HepG2 (cell line): ENCODE results near the gene SLC39A3. TPM values are rescaled to one million over a fixed set of nuclear protein-coding genes. Genes with fewer than 3 reads are reported as not detected.

ENCODE experiments used
- NR2C2 ChIP-seq: sonication (generic); formaldehyde crosslinking; IDR thresholded peaks from 2 replicates; pipeline ENCODE4 v1.4.0; 2020; ENCODE audit warnings: missing genetic modification reagents, mild to moderate bottlenecking, moderate library complexity, borderline replicate concordance
- RNF2 ChIP-seq: fragments of 450-650 bp; conservative IDR thresholded peaks from 2 replicates; pipeline ENCODE4 v1.6.1; 2016; ENCODE audit warnings: low read depth
- SOX6 ChIP-seq, 2 experiments: fragments of 450-650 bp in 1 of 2; sonication (generic) in 1 of 2; formaldehyde crosslinking in 1 of 2; IDR thresholded peaks; 2 replicates each; pipeline versions ENCODE4 v1.4.0 to v1.6.1; 2017 to 2020; ENCODE audit warnings: antibody characterized with exemption in 1 of 2, mild to moderate bottlenecking in 1 of 2, missing genetic modification reagents in 1 of 2
- ZBTB40 ChIP-seq, 2 experiments: fragments of 450-650 bp in 1 of 2; sonication (generic) in 1 of 2; formaldehyde crosslinking in 1 of 2; IDR thresholded peaks; 2 replicates each; pipeline versions ENCODE4 v1.6.1 to v1.8.0; 2016 to 2022; ENCODE audit warnings: antibody characterized with exemption in 1 of 2, mild to moderate bottlenecking in 1 of 2, missing genetic modification reagents in 1 of 2
- ZNF12 ChIP-seq: sonication (generic); formaldehyde crosslinking; IDR thresholded peaks from 2 replicates; pipeline ENCODE4 v1.5.0; 2020; ENCODE audit warnings: missing genetic modification reagents
- ZNF205 ChIP-seq: IDR thresholded peaks from 2 replicates; pipeline ENCODE4 v1.6.1; 2018; ENCODE audit warnings: missing biosample characterization, missing genetic modification reagents
- ZNF292 ChIP-seq: sonication (generic); formaldehyde crosslinking; IDR thresholded peaks from 2 replicates; pipeline ENCODE4 v1.8.1; 2022; ENCODE audit warnings: mild to moderate bottlenecking, low read depth, missing genetic modification reagents, borderline replicate concordance
- ZNF724P ChIP-seq: sonication (generic); formaldehyde crosslinking; IDR thresholded peaks from 2 replicates; pipeline ENCODE4 v1.8.0; 2022; ENCODE audit warnings: missing genetic modification reagents, borderline replicate concordance
- polyA plus RNA-seq, 8 experiments: library from polyadenylated mRNA; depleted of rRNA in 3 of 8; stranded (reverse) in 7 of 8; unstranded in 1 of 8; fragments of >200 nt; fragmentation: Illumina TruSeq in 4 of 8; extraction: Trizol in 4 of 8; gene quantifications; 2 replicates each; pipeline versions ENCODE4 v1.2.1 to v1.2.3, GENCODE V29; 2011 to 2016; ENCODE audit warnings: low read depth in 4 of 8, missing spikeins in 1 of 8, mixed read lengths in 1 of 8; ENCODE audit not compliant: insufficient read depth in 1 of 8
- total RNA-seq, 5 experiments: library from RNA; depleted of rRNA; stranded (reverse); fragments of >200 nt; fragmentation: Illumina TruSeq; extraction: Trizol; gene quantifications; 2 replicates each; pipeline ENCODE4 v1.2.3, GENCODE V29; 2016; ENCODE audit warnings: low read depth in 1 of 5
- TF ChIP-seq, protein P1 (sequence below), 2 experiments: sonication (generic) in 1 of 2; formaldehyde crosslinking in 1 of 2; IDR thresholded peaks; 2 replicates each; pipeline versions ENCODE4 v1.6.1 to v1.9.0; 2014 to 2022; ENCODE audit warnings: antibody characterized with exemption in 1 of 2, borderline replicate concordance in 1 of 2, inconsistent platforms in 1 of 2, low read depth in 1 of 2, missing genetic modification reagents in 1 of 2
- TF ChIP-seq, protein P2 (sequence below): sonication (generic); formaldehyde crosslinking; IDR thresholded peaks from 2 replicates; pipeline ENCODE4 v1.5.1; 2020; ENCODE audit warnings: mild to moderate bottlenecking, missing genetic modification reagents, borderline replicate concordance

The SLC39A3 gene
- total and polyA plus RNA-seq, 2 of the 13 experiments (the other 11 are each of a cell fraction or from before 2014, with no cell fraction given): 33.6 to 41.6 TPM

DNA sequence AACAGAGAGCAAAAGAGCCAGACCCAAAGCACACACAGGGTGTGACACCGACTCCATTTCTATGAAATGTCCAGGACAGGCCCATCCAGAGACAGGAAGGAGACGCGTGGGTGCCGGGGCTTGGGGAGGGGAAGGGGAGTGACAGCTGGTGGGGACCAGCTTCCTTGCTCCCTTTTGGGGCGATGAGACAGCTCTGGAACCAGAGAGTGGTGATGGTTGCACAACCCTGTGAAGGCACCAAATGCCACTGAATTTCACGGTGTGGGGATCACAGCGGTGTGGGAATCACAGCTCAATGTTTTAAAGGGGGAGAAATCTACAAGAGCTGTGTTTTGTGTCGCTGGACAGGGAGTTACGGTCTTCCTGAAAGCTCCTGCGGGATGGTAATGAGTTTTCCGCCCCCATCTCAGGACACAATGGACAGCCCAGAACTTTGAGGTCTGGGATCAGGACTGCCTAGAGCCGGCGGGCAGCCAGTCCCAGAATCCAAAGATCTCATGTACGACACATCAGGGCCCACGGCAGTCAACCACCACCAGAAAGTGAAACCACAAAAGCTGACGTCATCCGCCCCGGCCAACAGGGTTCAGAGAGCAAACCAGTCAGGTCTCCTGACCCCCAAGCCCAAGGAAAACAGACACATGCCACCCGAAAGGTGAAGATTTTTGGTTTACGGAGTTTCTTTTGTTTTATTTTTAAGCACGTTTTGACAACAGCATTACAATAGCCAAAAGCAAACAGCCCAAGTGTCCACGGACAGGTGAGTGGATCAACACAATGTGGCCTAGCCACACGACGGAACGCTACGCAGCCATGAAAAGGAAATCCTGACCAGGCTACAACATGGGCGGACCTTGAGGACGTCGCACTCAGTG, 36.0 kb upstream of the SLC39A3 start (continued):
- TF ChIP-seq, protein P1, sequence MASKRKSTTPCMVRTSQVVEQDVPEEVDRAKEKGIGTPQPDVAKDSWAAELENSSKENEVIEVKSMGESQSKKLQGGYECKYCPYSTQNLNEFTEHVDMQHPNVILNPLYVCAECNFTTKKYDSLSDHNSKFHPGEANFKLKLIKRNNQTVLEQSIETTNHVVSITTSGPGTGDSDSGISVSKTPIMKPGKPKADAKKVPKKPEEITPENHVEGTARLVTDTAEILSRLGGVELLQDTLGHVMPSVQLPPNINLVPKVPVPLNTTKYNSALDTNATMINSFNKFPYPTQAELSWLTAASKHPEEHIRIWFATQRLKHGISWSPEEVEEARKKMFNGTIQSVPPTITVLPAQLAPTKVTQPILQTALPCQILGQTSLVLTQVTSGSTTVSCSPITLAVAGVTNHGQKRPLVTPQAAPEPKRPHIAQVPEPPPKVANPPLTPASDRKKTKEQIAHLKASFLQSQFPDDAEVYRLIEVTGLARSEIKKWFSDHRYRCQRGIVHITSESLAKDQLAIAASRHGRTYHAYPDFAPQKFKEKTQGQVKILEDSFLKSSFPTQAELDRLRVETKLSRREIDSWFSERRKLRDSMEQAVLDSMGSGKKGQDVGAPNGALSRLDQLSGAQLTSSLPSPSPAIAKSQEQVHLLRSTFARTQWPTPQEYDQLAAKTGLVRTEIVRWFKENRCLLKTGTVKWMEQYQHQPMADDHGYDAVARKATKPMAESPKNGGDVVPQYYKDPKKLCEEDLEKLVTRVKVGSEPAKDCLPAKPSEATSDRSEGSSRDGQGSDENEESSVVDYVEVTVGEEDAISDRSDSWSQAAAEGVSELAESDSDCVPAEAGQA (IDR thresholded peaks at IDR 0.05; ENCODE audit: low read depth): peak; percentile 31; the same call in 1 of the 2 replicates
- TF ChIP-seq, protein P1 (CRISPR knock-in tag; IDR thresholded peaks at IDR 0.05; ENCODE audit: borderline replicate concordance): no peak
- TF ChIP-seq SOX6 (IDR thresholded peaks at IDR 0.05) (no peak), SOX6 (CRISPR knock-in tag; IDR thresholded peaks at IDR 0.05) (peak; percentile 49), ZNF292 (no peak), ZNF12 (CRISPR knock-in tag) (no peak), RNF2 (no peak), NR2C2 (peak; percentile 38; the same call in 1 of the 2 replicates), ZBTB40 (IDR thresholded peaks at IDR 0.05) (no peak), ZBTB40 (CRISPR knock-in tag; IDR thresholded peaks at IDR 0.05) (no peak), ZNF205 (CRISPR knock-in tag) (no peak), ZNF724P (CRISPR knock-in tag) (no peak)
- TF ChIP-seq, protein P2, sequence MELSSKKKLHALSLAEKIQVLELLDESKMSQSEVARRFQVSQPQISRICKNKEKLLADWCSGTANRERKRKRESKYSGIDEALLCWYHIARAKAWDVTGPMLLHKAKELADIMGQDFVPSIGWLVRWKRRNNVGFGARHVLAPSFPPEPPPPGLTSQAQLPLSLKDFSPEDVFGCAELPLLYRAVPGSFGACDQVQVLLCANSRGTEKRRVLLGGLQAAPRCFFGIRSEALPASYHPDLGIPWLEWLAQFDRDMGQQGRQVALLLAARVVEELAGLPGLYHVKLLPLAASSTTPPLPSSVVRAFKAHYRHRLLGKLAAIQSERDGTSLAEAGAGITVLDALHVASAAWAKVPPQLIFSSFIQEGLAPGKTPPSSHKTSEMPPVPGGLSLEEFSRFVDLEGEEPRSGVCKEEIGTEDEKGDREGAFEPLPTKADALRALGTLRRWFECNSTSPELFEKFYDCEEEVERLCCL (CRISPR knock-in tag): no peak
